GM21367 (cell line): ENCODE data around the gene PLAU.
"Not testable (repeated sequence)": the region's sequence is repeated elsewhere in the genome, so short reads cannot be mapped to it uniquely, and the experiment has no call there.

Experiments used
- ATAC-seq: cut with Tn5 transposase; IDR thresholded peaks from one replicate; pipeline ENCODE4 v1.9.1; 2021; ENCODE audit not compliant: unreplicated experiment

The PLAU gene

GRCh38 chr10:73895381-73895780 lies 15.6 kb upstream of the PLAU start:
- ATAC-seq = not testable (repeated sequence)

DNA sequence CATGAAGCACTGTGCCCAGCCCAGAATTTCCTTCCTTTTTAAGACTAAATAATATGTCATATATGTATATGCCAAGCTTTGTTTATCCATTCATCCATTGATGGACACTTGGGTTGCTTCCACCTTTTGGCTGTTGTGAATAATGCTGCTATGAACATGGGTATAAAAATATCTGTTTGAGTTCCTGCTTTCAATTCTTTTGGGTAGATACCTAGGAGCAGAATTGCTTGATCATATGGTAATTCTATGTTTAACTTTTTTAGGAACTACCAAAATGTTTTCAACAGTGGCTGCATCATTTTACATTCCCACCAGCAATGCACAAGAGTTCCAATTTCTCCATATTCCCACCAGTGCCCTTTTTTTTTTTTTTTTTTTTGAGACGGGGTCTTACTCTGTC lies 13.2 kb upstream of the PLAU start:
- ATAC-seq = no peak

DNA sequence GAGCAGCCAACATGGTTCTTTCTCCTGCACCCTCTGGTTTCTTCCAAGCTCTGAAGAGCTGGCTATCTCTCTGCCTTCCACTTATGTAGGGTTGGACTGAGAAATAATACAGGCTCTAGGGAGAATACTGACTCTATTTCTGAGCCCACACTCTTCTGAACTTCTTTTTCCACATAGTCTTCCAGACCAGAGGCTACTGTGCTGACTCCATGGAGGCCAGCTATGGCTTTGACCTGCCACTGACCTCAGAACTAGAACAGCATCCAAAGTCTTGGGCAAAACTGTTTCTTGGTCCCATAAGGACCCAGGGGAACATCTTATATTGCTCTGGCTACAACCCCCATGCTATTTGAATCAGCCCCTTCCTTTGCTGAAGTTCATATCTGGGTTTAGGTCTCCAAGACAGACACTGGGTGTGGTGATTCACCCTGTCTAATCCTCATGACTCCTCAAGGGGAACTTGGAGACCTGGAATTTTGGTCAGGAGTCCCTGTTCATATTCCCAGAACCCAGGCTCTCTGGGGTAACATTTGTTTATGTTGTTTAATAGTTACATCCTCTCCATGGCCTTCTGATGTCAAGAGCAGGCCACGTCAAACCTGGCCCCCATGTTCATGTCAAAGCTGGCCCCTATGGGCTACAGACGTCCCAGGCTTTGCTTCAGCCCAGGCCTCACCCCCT lies 12.1 kb upstream of the PLAU start:
- ATAC-seq = no peak

DNA sequence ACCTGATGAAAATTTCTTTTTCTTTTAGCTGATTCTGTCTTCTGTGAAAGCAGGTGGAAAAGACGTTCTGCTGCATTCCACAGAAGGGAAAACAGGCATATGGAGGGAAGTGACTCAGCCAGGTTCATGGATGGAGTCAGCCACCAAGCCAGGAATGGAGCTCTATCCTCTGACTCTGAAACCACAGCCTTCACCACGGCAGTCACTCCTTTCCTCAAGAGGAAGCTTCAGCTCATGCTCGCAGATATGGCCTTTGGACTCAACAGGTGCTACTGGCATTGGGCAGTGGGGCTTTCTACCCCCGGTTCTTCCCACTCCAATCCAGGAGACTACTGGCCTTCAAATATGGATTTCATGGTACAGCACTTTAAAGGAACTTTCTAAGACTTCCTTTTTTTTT lies 11.5 kb upstream of the PLAU start:
- no peak for ATAC-seq

GRCh38 chr10:73900064-73900463 lies 10.9 kb upstream of the PLAU start:
- ATAC-seq = no peak

GRCh38 chr10:73901261-73901660 lies 9.7 kb upstream of the PLAU start:
- no peak for ATAC-seq

GRCh38 chr10:73902351-73902750 lies 8.6 kb upstream of the PLAU start:
- ATAC-seq = no peak

GRCh38 chr10:73905256-73906020 lies 5.5 kb upstream of the PLAU start:
- ATAC-seq = no peak

DNA sequence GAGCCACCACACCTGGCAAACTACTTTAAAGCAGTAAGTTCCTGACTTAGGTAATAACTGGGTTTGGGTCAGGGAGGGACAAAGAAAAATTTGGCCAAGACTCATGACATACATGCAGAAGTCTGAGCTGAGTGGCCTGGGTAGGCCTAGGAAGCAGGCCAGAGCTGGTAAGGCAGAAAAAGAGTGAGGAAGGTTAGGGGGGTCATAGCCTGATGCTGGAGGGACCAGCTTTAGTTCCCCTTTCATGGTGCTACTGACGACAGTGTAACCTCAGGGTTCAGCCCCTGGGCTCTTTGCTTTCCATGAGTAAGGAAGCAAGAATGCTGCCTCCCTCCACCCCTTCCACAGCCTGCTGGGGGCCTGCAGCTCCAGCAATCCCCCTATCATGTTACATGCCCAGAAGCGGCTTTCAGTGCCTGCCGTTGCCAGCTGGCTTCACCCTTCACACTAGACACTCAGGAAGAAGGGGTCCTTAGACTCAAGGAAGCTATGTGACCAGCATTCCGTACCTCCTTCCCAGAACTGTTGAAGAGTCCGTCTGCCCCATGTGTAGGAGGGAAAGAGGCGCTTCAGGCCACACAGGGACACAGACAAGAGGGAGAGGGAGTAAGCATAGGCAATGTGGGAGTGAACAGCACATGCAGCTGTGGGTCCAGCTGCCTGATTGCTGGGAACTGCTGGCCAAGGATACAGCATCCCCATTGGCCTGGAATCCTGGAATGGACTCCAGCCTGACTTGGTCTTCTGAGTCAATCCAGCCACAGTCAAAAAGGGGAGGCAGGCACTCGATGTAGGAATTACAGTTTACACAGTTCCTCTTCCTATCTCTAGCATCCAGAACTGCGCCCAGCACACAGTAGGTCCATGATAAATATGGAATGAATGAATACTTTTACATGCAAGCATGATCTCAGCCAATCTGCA lies 4.1 kb upstream of the PLAU start:
- ATAC-seq = no peak

DNA sequence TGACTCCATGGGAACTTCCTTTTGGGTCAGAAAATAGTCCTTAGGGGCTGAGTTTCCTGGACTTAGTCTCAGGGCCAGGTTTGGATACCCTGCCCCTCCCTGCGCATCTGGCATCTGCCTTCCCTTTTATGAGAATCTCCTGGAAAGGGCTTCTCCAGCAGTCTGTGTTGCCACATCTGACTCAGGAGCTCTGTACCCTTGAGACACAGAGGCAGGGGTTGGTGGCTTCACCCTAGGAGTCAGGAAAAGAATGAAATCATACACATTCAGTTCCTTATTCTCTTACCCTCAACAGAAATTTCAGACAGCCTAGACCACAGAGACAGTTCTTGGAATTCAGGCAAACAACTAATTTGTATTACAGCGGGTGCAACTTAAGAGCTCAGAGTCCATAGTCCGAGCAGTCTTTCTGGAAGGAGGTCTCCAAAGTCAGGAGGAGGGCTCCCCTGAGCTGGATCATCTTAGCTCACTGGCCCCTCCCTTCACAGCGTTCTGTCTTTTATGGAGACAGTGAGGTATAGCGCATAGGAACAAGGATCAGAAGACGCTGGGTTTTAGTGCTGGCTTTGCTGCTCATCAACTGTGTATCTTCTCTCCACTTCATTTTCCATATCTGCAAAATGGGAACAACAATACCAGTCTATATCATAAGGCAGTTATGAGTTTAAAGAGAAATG lies 3.0 kb upstream of the PLAU start:
- ATAC-seq = no peak

DNA sequence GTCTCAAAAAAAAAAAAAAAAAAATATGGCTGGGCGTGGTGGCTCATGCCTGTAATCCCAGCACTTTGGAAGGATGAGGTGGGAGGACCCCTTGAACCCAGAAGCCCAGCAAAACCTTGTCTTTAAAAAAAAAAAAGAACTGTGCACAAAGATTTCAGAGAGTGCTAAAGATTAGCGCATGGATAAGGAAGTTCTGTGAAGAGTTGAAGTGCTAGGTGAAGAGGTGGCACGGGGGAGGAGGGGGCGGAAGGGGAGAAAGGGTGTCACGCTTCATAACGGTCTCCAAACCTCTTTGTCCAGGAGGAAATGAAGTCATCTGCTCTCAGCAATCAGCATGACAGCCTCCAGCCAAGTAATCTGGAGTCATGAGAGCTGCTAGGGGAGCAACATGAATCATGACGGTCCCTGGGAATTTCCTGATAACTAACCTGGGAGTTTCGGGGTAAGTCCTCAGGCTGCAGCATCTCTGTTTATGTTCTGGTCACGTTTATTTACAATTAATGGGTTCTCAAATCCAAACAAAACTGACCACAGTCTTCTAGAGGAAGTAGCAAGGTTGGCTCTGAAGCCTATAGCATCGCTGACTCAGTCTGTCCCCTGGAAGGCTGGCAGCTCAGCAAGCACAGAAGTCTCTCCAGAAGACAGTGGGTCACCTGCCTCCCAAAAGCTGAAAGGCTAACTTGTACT lies 1.9 kb upstream of the PLAU start:
- ATAC-seq = no peak

DNA sequence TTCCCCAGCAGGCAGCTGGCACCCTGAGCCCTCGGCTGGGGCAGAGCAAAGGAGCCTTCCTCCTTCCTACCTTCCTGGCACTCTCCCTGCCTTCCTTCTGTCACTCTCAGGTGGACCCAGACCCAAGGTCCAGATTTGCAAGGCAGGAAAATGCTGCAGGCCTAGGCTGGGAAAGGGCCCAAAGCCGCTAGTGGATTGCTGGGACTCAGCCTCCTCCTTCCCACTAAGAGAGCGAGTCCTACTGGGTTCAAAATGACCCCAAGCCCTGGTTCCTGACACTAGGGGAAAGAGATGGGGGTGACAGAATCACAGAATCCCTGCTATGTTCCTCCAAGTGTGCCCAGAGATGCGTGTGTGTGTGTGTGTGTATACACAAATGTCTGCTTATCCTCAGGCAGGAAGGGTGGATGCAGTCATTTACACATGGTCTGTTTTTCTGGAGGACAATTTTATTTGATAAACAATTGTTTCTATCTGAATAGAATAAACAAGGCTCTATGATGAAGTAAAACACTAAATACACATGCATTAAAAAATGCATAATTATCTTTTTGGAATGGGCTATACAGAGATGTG lies 1.3 kb upstream of the PLAU start:
- ATAC-seq = no peak

DNA sequence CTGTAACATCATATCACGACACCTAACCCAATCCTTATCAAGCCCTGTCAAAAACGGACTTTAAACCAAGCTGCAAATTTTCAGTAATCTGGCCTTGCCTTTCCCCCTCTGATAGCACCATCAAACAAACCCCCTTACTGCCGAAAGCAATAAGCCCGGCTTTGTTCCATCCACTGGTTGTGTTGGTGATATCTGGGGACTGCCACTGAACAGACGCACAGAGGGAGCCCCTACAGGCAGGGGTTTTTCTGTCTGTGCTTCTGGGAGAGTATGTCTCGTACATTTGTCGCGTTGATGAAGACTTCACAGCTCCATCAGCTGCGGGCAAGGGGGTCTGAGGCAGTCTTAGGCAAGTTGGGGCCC lies 550 bp upstream of the PLAU start:
- no peak for ATAC-seq

- no peak for ATAC-seq
Observed at GRCh38 chr10:73911553-73912004, 647 bp downstream of the PLAU start.

GRCh38 chr10:73914036-73914435 lies 3.1 kb downstream of the PLAU start:
- no peak for ATAC-seq

DNA sequence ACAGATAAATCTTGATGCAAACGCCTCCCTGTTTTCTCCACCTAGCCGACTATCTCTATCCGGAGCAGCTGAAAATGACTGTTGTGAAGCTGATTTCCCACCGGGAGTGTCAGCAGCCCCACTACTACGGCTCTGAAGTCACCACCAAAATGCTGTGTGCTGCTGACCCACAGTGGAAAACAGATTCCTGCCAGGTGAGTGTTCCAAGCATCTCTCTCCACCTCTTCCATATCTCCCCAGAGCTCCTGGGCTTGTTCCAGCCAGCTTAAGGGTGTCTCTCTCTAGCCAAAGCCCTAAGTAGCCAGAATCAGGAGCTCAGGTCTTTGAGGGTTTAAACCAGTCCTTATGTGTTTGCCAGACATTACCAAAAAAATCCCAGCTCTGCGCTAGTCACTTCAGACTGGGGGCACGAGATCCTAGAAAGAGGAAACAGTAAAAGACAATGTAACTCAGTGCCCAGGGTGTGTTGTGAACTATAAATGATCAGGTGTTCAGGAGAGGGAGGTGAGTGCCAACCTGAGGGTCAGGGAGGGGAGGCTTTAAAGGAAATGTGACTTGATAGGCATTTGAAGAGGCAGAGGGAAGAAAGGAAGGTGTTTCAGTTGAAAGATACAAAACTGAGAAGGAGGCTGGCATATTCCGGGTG lies 4.4 kb downstream of the PLAU start:
- no peak for ATAC-seq

GRCh38 chr10:73916761-73917470 lies 6.0 kb downstream of the PLAU start:
- ATAC-seq = no peak

DNA sequence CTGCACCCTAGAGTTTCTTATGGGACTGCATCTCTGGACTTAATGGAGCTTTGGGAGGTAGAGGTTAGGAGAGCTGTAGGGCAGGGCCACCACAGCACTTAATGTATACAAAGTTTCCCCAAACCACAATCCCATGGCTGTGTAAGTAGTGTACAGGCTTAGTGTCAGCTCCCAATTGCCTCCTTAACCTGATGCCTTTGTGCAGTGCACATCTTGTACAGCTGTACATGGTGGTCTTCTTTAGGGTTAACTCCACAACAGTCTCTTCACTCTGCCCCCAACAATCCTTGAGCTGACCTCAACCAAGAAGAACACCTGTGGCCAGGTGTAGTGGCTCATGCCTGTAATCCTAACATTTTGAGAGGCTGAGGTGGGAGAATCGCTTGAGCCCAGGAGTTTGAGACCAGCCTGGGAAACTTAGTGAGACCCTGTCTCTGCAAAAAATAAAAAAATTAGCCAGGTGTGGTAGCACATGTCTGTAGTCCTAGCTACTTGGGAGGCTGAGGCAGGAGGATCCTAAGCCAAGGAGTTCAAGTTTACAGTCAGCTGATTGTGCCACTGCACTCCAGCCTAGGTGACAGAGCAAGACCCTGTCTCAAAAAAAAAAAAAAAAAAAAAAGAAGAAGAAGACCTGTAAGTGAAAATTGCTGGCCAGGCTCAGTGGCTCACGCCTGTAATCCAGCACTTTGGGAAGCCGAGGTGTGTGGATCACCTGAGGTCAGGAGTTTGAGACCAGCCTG lies 6.8 kb downstream of the PLAU start:
- ATAC-seq = no peak
